ENCODE data around the gene CTTNBP2. TPM values are rescaled to one million over a fixed set of nuclear protein-coding genes. Genes with fewer than 3 reads are reported as not detected.

The CTTNBP2 gene
- total RNA-seq, 1 donor from 2014 or later: 6.3 TPM

DNA sequence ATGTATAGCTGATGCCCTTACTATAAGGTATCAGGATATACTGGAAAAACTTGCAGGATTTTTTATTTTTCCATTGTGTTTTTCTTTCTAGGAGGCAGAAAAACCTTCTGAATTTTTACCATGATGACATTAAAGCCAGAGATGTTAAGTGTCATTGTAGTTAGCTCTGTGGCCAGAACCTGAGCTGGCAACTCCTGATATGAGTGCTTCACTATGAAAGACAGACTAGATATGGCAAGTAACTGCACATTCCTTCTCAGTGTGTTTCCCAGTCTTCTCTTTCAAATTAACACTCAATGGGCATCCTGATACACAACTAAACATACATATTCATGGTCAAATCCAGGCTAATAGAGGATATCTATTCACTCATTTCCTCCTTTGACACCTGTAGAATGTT lies 166.2 kb downstream of the CTTNBP2 start:
- Histone ChIP-seq H3K27ac (no peak overlapping the region), H3K9me3 (no peaks in the 10 kb centered on the region), H3K36me3 (no peaks in the 10 kb centered on the region), H3K4me1 (no peaks in the 10 kb centered on the region), H3K4me3 (no peak overlapping the region), H3K27me3 (no peaks in the 10 kb centered on the region)
- ATAC-seq (no peak), DNase-seq (no peak)
- intact Hi-C loops (cut with DNase I): no loop called here
- TF ChIP-seq, protein P1, sequence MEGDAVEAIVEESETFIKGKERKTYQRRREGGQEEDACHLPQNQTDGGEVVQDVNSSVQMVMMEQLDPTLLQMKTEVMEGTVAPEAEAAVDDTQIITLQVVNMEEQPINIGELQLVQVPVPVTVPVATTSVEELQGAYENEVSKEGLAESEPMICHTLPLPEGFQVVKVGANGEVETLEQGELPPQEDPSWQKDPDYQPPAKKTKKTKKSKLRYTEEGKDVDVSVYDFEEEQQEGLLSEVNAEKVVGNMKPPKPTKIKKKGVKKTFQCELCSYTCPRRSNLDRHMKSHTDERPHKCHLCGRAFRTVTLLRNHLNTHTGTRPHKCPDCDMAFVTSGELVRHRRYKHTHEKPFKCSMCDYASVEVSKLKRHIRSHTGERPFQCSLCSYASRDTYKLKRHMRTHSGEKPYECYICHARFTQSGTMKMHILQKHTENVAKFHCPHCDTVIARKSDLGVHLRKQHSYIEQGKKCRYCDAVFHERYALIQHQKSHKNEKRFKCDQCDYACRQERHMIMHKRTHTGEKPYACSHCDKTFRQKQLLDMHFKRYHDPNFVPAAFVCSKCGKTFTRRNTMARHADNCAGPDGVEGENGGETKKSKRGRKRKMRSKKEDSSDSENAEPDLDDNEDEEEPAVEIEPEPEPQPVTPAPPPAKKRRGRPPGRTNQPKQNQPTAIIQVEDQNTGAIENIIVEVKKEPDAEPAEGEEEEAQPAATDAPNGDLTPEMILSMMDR (IDR thresholded peaks at IDR 0.05): no peak

DNA sequence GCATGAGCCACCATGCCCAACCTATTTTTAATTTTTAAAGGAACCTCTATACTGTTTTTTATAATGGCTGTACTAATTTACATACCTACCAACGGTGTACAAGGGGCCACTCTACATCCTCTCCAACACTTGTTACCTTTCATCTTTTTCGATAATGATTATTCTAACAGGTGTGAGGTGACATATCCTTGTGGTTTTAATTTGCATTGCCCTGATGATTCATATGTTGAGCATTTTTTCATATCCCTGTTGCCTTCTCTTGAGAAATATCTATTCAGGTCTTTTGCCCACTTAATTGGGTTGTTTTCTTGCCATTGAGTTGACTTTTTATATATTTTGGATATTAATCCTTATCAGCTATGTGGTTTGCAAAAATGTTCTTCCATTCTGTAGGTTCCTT lies 167.0 kb downstream of the CTTNBP2 start:
- H3K9me3 ChIP-seq: no peaks in the 10 kb centered on the region
- intact Hi-C loops (cut with DNase I): no loop called here
- H3K4me1 ChIP-seq: no peaks in the 10 kb centered on the region
- H3K27me3 ChIP-seq: no peaks in the 10 kb centered on the region
- H3K4me3 ChIP-seq: no peak overlapping the region
- DNase-seq: no peak
- ATAC-seq: no peak
- TF ChIP-seq, protein P1 (IDR thresholded peaks at IDR 0.05): no peak
- H3K36me3 ChIP-seq: no peaks in the 10 kb centered on the region
- no peak overlapping the region for H3K27ac ChIP-seq

DNA sequence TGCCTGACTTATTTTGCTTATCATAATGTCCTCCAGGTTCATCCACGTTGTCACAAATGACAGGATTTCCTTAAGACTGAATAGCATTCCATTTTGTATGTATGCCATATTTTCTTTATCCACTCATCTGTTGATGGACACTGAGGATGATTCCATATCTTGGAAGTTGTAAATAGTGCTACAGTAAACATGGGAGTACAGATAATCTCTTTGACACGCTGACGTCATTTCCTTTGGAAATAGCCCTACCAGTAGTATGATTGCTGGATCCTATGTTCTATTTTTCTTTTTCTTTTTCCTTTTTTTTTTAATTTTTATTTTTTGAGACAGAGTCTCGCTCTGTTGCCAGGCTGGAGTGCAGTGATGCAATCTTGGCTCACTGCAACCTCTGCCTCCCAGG lies 167.6 kb downstream of the CTTNBP2 start:
- no peak overlapping the region for H3K27ac ChIP-seq
- no peaks in the 10 kb centered on the region for H3K9me3 ChIP-seq
- intact Hi-C loops (cut with DNase I): no loop called here
- H3K27me3 ChIP-seq: no peaks in the 10 kb centered on the region
- DNase-seq: no peak
- no peak for ATAC-seq
- TF ChIP-seq, protein P1 (IDR thresholded peaks at IDR 0.05): no peak
- H3K4me3 ChIP-seq: no peak overlapping the region
- no peaks in the 10 kb centered on the region for H3K36me3 ChIP-seq
- no peaks in the 10 kb centered on the region for H3K4me1 ChIP-seq

GRCh38 chr7:117704063-117704462 lies 169.2 kb downstream of the CTTNBP2 start:
- TF ChIP-seq, protein P1 (IDR thresholded peaks at IDR 0.05): no peak
- Histone ChIP-seq H3K27me3 (no peaks in the 10 kb centered on the region), H3K4me1 (no peaks in the 10 kb centered on the region), H3K9me3 (no peaks in the 10 kb centered on the region), H3K4me3 (no peak overlapping the region), H3K27ac (no peak overlapping the region), H3K36me3 (no peaks in the 10 kb centered on the region)
- no peak for DNase-seq
- no peak for ATAC-seq
- intact Hi-C loops (cut with DNase I): no loop called here

DNA sequence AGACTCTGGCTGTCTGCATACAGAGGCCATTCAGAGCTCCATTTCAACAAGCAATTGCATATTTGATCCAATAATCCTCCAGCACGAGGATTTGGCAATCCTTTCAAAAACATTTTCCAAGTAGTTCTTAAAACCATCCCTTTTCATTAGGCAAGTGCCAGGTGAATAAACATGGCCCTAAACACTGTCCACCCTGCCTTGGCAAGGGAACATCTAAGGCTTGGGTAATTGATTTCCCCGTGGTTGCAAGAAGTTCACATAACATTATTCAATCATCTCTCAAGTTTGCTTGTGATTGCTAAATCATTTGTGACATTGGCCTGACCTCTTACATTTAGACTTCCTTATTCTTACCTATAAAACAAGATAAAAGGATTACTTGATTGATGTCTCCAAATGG lies 175.2 kb downstream of the CTTNBP2 start:
- no peak for DNase-seq
- no peaks in the 10 kb centered on the region for H3K9me3 ChIP-seq
- peaks cover 7% of the 10 kb centered on the region for H3K4me1 ChIP-seq
- no peak overlapping the region for H3K27ac ChIP-seq
- no peaks in the 10 kb centered on the region for H3K36me3 ChIP-seq
- no peaks in the 10 kb centered on the region for H3K27me3 ChIP-seq
- intact Hi-C loops (cut with DNase I): no loop called here
- peak; percentile 80 for ATAC-seq
- no peak overlapping the region for H3K4me3 ChIP-seq
- TF ChIP-seq, protein P1 (IDR thresholded peaks at IDR 0.05): no peak

DNA sequence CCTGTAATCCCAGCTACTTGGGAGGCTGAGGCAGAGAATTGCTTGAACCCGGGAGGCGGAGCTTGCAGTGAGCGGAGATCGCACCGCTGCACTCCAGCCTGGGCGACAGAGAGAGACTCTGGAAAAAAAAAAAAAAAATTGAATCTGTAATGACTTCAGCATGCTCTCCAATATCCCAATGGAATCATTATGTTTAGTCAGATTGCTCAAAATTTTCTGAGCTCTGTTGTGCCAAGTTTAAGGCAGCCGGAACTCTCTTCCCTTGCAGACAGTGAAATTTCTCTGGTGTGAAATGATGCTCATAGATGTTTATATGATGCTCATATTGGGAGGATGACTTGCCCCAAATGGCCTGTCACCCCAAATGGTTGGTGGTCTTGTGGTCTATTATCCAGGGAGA lies 180.9 kb downstream of the CTTNBP2 start:
- ATAC-seq (no peak), DNase-seq (no peak)
- intact Hi-C loops (cut with DNase I): no loop called here
- Histone ChIP-seq H3K4me3 (no peak overlapping the region), H3K27me3 (no peaks in the 10 kb centered on the region), H3K4me1 (peaks cover 4% of the 10 kb centered on the region), H3K9me3 (no peaks in the 10 kb centered on the region), H3K36me3 (no peaks in the 10 kb centered on the region), H3K27ac (no peak overlapping the region)
- TF ChIP-seq, protein P1 (IDR thresholded peaks at IDR 0.05): no peak
